ENCODE measurements around the gene IL24. TPM values are rescaled to one million over a fixed set of nuclear protein-coding genes. Genes with fewer than 3 reads are reported as not detected.
"Not testable (repeated sequence)": the region's sequence is repeated elsewhere in the genome, so short reads cannot be mapped to it uniquely, and the experiment has no call there.

The IL24 gene
- total RNA-seq: not detected
- polyA plus RNA-seq: not detected
- long read RNA-seq, donor 1: 0 reads
- long read RNA-seq, donor 2: 0 reads
- long read RNA-seq, donor 3: 0 reads
- long read RNA-seq, donor 4: 0 reads
- long read RNA-seq, donor 5: 0 reads
- long read RNA-seq, donor 6: 0 reads
- long read RNA-seq, donor 7: 0 reads
- long read RNA-seq, donor 8: 0 reads
- long read RNA-seq, donor 9: 0 reads
- long read RNA-seq, donor 10: 0 reads

DNA sequence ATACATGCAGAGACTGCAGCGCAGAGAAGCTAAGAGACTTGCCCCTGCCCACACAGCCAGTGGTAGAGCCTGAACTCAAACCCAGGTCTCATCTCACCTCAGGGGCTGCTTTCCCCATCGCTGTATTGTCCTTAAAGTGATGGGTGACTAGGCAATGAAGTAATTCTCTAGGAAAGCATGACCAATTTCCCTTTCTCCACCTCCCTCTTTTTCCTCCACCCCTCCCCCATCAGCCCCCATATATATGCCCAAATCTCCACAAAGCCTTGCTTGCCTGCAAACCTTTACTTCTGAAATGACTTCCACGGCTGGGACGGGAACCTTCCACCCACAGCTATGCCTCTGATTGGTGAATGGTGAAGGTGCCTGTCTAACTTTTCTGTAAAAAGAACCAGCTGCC lies at the start of gene IL24:
IL24 (plus strand) TSS at position 269 of the 400 bp plus-strand sequence. CDS start 390 bp downstream, outside the sequence.
- H3K4me3 ChIP-seq: no peak within 1 kb of the TSS
- DNase-seq: peak in 1 of 7 donors; percentile 33
- no peak for TF ChIP-seq POLR2A (IDR thresholded peaks at IDR 0.05)
- TF ChIP-seq, protein P1, sequence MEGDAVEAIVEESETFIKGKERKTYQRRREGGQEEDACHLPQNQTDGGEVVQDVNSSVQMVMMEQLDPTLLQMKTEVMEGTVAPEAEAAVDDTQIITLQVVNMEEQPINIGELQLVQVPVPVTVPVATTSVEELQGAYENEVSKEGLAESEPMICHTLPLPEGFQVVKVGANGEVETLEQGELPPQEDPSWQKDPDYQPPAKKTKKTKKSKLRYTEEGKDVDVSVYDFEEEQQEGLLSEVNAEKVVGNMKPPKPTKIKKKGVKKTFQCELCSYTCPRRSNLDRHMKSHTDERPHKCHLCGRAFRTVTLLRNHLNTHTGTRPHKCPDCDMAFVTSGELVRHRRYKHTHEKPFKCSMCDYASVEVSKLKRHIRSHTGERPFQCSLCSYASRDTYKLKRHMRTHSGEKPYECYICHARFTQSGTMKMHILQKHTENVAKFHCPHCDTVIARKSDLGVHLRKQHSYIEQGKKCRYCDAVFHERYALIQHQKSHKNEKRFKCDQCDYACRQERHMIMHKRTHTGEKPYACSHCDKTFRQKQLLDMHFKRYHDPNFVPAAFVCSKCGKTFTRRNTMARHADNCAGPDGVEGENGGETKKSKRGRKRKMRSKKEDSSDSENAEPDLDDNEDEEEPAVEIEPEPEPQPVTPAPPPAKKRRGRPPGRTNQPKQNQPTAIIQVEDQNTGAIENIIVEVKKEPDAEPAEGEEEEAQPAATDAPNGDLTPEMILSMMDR (IDR thresholded peaks at IDR 0.05): no peak
- H3K9me3 ChIP-seq (replicated peaks in 1 of 3): no peaks in the 10 kb centered on the region
- 63 to 75% (median 69%) methylated on average over 4 of the region's 4 CpGs for WGBS, 4 donors
- H3K27ac ChIP-seq: peak within 1 kb of the TSS in 1 of 5 donors; percentile 58
- intact Hi-C loops (cut with DNase I): no loop called here
- peaks cover 2% of the 10 kb centered on the region for H3K27me3 ChIP-seq
- H3K4me1 ChIP-seq (replicated peaks in 1 of 2): no peaks in the 10 kb centered on the region
- H3K36me3 ChIP-seq (replicated peaks in 1 of 2): no peaks in the 10 kb centered on the region

DNA sequence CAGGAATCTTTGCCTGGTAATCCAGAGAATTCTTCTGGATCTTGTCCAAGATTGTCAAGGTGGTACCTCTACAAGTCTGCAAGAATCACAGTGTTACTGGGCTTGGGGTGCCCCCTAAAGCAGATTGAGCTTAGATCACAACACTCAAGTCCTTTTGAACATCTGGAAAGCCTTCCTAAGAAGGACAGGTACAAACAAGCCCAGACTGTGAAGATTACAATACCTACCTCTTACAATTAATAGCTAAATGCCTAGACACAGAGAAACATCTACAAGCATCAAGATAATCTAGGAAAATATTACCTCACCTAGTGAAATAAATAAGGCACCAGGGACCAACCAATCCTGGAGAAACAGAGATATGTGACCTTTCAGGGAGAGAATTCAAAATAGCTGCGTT lies 49.3 kb upstream of the IL24 start:
- TF ChIP-seq POLR2A (IDR thresholded peaks at IDR 0.05): no peak
- TF ChIP-seq, protein P1 (IDR thresholded peaks at IDR 0.05): no peak
- Histone ChIP-seq H3K4me3 (no peak overlapping the region), H3K36me3 (replicated peaks in 1 of 2) (no peaks in the 10 kb centered on the region), H3K27ac (no peak overlapping the region), H3K9me3 (replicated peaks in 1 of 3) (peaks cover 0 to 6% (median 0%) of the 10 kb centered on the region in 3 donors), H3K27me3 (peaks cover 6% of the 10 kb centered on the region), H3K4me1 (replicated peaks in 1 of 2) (no peaks in the 10 kb centered on the region)
- intact Hi-C loops (cut with DNase I): no loop called here
- WGBS, 4 donors: 85 to 91% (median 87%) methylated on average over 1 of the region's 1 CpG
- DNase-seq: no peak

DNA sequence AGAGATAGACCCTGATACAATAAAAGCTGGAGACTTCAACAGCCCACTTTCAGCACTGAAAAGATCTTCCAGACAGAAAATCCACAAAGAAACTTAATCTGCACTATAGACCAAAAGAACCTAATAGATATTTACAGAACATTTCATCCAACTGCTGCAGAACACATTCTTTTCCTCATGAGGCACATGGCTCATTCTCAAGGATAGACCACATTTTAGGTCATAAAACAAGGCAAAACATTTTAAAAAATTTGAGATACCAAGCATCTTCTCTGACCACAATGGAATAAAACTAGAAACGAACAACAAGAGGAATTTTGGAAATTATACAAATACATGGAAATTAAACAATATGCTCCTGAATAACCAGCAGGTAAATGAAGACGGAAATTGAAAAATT lies 46.8 kb upstream of the IL24 start:
- no peak overlapping the region for H3K27ac ChIP-seq
- no peaks in the 10 kb centered on the region for H3K36me3 ChIP-seq (replicated peaks in 1 of 2)
- peaks cover 0 to 6% (median 0%) of the 10 kb centered on the region in 3 donors for H3K9me3 ChIP-seq (replicated peaks in 1 of 3)
- TF ChIP-seq, protein P1 (IDR thresholded peaks at IDR 0.05): no peak
- TF ChIP-seq POLR2A (IDR thresholded peaks at IDR 0.05): no peak
- H3K4me3 ChIP-seq: no peak overlapping the region
- 63 to 80% (median 69%) methylated on average over 2 of the region's 2 CpGs for WGBS, 4 donors
- intact Hi-C loops (cut with DNase I): no loop called here
- no peak for DNase-seq
- H3K4me1 ChIP-seq (replicated peaks in 1 of 2): no peaks in the 10 kb centered on the region
- peaks cover 6% of the 10 kb centered on the region for H3K27me3 ChIP-seq

GRCh38 chr1:206851341-206852010 lies 45.8 kb upstream of the IL24 start:
- DNase-seq: no peak
- Histone ChIP-seq H3K4me1 (replicated peaks in 1 of 2) (no peaks in the 10 kb centered on the region), H3K36me3 (replicated peaks in 1 of 2) (no peaks in the 10 kb centered on the region), H3K27ac (no peak overlapping the region), H3K4me3 (no peak overlapping the region), H3K9me3 (replicated peaks in 1 of 3) (peaks cover 0 to 6% (median 0%) of the 10 kb centered on the region in 3 donors), H3K27me3 (peaks cover 6% of the 10 kb centered on the region)
- intact Hi-C loops (cut with DNase I): no loop called here
- 53 to 78% (median 61%) methylated on average over 5 of the region's 5 CpGs for WGBS, 4 donors
- no peak for TF ChIP-seq POLR2A (IDR thresholded peaks at IDR 0.05)
- TF ChIP-seq, protein P1 (IDR thresholded peaks at IDR 0.05): no peak

DNA sequence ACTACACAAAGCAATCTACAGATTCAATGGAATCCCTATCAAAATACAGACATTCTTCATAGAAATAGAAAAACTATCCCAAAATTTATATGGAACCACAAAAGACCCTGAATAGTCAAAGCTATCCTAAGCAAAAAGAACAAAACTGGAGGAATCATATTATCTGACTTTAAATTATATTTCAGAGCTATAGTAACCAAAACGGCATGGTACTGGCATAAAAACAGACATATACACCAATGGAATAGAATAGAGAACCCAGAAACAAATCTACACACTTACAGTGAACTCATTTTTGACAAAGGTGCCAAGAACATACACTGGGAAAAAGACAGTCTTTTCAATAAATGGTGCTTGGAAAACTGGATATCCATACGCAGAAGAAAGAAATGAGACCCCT lies 44.6 kb upstream of the IL24 start:
- H3K27me3 ChIP-seq; H3K27ac ChIP-seq; H3K4me3 ChIP-seq; H3K36me3 ChIP-seq (replicated peaks in 1 of 2); DNase-seq; intact Hi-C loops (cut with DNase I); H3K9me3 ChIP-seq (replicated peaks in 1 of 3); H3K4me1 ChIP-seq (replicated peaks in 1 of 2): not testable (repeated sequence)
- 88 to 95% (median 91%) methylated on average over 2 of the region's 2 CpGs for WGBS, 4 donors

DNA sequence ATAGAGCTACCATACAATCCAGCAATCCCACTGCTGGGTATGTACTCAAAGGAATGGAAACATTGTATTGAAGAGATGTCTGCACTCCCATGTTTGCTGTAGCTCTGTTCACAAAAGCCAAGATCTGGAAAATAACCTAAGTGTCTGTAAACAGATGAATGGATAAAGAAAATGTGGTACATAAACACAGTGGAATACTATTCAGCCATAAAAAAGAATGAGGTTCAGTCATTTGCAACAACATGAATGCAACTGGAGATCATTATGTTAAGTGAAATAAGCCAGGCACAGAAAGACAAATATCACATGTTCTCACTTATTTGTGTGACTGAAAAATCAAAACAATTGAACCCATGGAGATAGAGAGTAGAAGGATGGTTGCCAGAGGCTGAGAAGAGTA lies 43.5 kb upstream of the IL24 start:
- H3K4me1 ChIP-seq (replicated peaks in 1 of 2); intact Hi-C loops (cut with DNase I); H3K9me3 ChIP-seq (replicated peaks in 1 of 3); H3K27me3 ChIP-seq; DNase-seq; H3K27ac ChIP-seq; H3K36me3 ChIP-seq (replicated peaks in 1 of 2); H3K4me3 ChIP-seq: not testable (repeated sequence)
